ENCODE measurements around the gene SMARCE1.

The SMARCE1 gene

GRCh38 chr17:40632216-40632615 is 15.4 kb downstream of the SMARCE1 start:
- Histone ChIP-seq H3K4me1 (ENCODE audit: control insufficient read depth, insufficient read depth, low read length) (no peaks in the 10 kb centered on the region), H3K9me3 (ENCODE audit: control insufficient read depth, insufficient read depth, low read depth, low read length) (no peaks in the 10 kb centered on the region), H3K4me3 (ENCODE audit: low read depth, low read length) (no peak overlapping the region), H3K27ac (ENCODE audit: extremely low read depth, low read depth, low read length) (no peak overlapping the region), H3K36me3 (ENCODE audit: control insufficient read depth in 2 of 2, insufficient read depth in 1 of 2, low read length in 2 of 2) (peaks cover 88 to 96% of the 10 kb centered on the region in 2 experiments)
- POLR2A ChIA-PET: no interaction called here
- no peak for TF ChIP-seq HOXD13 (CRISPR knock-in tag; IDR thresholded peaks at IDR 0.05; ENCODE audit: borderline replicate concordance)
- no peak for TF ChIP-seq HOXC10 (CRISPR knock-in tag; IDR thresholded peaks at IDR 0.05)
- no peak for TF ChIP-seq ZNF701 (tag by site-specific recombination; IDR thresholded peaks at IDR 0.05)
- no peak for TF ChIP-seq ZNF175 (tag by site-specific recombination; IDR thresholded peaks at IDR 0.05)
- TF ChIP-seq EGR2 (tag by site-specific recombination; IDR thresholded peaks at IDR 0.05; ENCODE audit: low read depth): no peak
- TF ChIP-seq ZFHX2 (tag by site-specific recombination; conservative IDR thresholded peaks at IDR 0.05): no peak
- TF ChIP-seq BCL11A (tag by site-specific recombination; IDR thresholded peaks at IDR 0.05; ENCODE audit: low read depth): no peak
- no peak for TF ChIP-seq ZNF830 (tag by site-specific recombination; IDR thresholded peaks at IDR 0.05; ENCODE audit: low read depth)
- TF ChIP-seq ZFP3 (tag by site-specific recombination; IDR thresholded peaks at IDR 0.05; ENCODE audit: low read depth): no peak
- TF ChIP-seq ZNF184 (tag by site-specific recombination; IDR thresholded peaks at IDR 0.05): no peak
- TF ChIP-seq ZNF791 (tag by site-specific recombination; IDR thresholded peaks at IDR 0.05): no peak
- no peak for TF ChIP-seq ZNF76 (tag by site-specific recombination; IDR thresholded peaks at IDR 0.05; ENCODE audit: borderline replicate concordance, low read depth)
- TF ChIP-seq ZNF24 (tag by site-specific recombination; IDR thresholded peaks at IDR 0.05): no peak
- no peak for TF ChIP-seq OVOL3 (tag by site-specific recombination; IDR thresholded peaks at IDR 0.05)
- TF ChIP-seq ZFP41 (tag by site-specific recombination; IDR thresholded peaks at IDR 0.05; ENCODE audit: borderline replicate concordance): no peak
- TF ChIP-seq, protein P1, sequence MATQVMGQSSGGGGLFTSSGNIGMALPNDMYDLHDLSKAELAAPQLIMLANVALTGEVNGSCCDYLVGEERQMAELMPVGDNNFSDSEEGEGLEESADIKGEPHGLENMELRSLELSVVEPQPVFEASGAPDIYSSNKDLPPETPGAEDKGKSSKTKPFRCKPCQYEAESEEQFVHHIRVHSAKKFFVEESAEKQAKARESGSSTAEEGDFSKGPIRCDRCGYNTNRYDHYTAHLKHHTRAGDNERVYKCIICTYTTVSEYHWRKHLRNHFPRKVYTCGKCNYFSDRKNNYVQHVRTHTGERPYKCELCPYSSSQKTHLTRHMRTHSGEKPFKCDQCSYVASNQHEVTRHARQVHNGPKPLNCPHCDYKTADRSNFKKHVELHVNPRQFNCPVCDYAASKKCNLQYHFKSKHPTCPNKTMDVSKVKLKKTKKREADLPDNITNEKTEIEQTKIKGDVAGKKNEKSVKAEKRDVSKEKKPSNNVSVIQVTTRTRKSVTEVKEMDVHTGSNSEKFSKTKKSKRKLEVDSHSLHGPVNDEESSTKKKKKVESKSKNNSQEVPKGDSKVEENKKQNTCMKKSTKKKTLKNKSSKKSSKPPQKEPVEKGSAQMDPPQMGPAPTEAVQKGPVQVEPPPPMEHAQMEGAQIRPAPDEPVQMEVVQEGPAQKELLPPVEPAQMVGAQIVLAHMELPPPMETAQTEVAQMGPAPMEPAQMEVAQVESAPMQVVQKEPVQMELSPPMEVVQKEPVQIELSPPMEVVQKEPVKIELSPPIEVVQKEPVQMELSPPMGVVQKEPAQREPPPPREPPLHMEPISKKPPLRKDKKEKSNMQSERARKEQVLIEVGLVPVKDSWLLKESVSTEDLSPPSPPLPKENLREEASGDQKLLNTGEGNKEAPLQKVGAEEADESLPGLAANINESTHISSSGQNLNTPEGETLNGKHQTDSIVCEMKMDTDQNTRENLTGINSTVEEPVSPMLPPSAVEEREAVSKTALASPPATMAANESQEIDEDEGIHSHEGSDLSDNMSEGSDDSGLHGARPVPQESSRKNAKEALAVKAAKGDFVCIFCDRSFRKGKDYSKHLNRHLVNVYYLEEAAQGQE (tag by site-specific recombination; IDR thresholded peaks at IDR 0.05): no peak
- TF ChIP-seq ZNF560 (tag by site-specific recombination; IDR thresholded peaks at IDR 0.05; ENCODE audit: borderline replicate concordance): no peak
- no peak for TF ChIP-seq ZNF549 (tag by site-specific recombination; IDR thresholded peaks at IDR 0.05)
- TF ChIP-seq, protein P2, sequence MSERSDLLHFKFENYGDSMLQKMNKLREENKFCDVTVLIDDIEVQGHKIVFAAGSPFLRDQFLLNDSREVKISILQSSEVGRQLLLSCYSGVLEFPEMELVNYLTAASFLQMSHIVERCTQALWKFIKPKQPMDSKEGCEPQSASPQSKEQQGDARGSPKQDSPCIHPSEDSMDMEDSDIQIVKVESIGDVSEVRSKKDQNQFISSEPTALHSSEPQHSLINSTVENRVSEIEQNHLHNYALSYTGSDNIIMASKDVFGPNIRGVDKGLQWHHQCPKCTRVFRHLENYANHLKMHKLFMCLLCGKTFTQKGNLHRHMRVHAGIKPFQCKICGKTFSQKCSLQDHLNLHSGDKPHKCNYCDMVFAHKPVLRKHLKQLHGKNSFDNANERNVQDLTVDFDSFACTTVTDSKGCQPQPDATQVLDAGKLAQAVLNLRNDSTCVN (tag by site-specific recombination; optimal IDR thresholded peaks at IDR 0.05): no peak
- TF ChIP-seq ZNF18 (tag by site-specific recombination; IDR thresholded peaks at IDR 0.05): no peak
- CTCF ChIA-PET: no interaction called here

DNA sequence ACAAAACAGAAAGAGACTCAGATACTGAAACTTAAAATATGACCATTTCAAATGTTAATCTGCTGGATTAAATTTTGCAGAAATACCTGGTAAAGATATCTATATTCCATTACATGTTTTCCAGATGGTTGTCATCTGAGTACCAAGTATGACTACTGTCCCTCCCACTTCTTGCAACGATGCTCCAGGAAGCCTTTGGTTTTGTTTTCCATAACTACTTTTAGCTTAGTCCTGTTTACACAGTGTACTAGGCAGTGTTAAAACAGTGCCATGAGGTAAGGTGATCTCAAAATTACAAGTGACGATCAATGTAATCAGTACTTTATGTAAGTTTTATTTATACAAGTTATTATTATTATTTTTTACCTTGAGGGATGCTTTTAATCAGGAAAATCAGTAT is 17.8 kb downstream of the SMARCE1 start:
- H3K36me3 ChIP-seq (ENCODE audit: control insufficient read depth in 2 of 2, insufficient read depth in 1 of 2, low read length in 2 of 2): peaks cover 64 to 78% of the 10 kb centered on the region in 2 experiments
- H3K4me1 ChIP-seq (ENCODE audit: control insufficient read depth, insufficient read depth, low read length): no peaks in the 10 kb centered on the region
- H3K4me3 ChIP-seq (ENCODE audit: low read depth, low read length): no peak overlapping the region
- ChIA-PET CTCF (interaction anchor here (0.7 to 4.1 kb wide), 5 partner anchors 10 to 270 kb away, joined by 3 to 25 read pairs (median 3); no protein-coding TSS in a partner anchor), POLR2A (no interaction called here)
- no peak overlapping the region for H3K27ac ChIP-seq (ENCODE audit: extremely low read depth, low read depth, low read length)
- H3K9me3 ChIP-seq (ENCODE audit: control insufficient read depth, insufficient read depth, low read depth, low read length): no peaks in the 10 kb centered on the region
- TF ChIP-seq, protein P3, sequence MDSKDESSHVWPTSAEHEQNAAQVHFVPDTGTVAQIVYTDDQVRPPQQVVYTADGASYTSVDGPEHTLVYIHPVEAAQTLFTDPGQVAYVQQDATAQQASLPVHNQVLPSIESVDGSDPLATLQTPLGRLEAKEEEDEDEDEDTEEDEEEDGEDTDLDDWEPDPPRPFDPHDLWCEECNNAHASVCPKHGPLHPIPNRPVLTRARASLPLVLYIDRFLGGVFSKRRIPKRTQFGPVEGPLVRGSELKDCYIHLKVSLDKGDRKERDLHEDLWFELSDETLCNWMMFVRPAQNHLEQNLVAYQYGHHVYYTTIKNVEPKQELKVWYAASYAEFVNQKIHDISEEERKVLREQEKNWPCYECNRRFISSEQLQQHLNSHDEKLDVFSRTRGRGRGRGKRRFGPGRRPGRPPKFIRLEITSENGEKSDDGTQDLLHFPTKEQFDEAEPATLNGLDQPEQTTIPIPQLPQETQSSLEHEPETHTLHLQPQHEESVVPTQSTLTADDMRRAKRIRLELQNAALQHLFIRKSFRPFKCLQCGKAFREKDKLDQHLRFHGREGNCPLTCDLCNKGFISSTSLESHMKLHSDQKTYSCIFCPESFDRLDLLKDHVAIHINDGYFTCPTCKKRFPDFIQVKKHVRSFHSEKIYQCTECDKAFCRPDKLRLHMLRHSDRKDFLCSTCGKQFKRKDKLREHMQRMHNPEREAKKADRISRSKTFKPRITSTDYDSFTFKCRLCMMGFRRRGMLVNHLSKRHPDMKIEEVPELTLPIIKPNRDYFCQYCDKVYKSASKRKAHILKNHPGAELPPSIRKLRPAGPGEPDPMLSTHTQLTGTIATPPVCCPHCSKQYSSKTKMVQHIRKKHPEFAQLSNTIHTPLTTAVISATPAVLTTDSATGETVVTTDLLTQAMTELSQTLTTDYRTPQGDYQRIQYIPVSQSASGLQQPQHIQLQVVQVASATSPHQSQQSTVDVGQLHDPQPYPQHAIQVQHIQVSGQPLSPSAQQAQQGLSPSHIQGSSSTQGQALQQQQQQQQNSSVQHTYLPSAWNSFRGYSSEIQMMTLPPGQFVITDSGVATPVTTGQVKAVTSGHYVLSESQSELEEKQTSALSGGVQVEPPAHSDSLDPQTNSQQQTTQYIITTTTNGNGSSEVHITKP (tag by site-specific recombination; IDR thresholded peaks at IDR 0.05): no peak
- no peak for TF ChIP-seq ZNF23 (tag by site-specific recombination; IDR thresholded peaks at IDR 0.05; ENCODE audit: borderline replicate concordance)
